AG04450 (cell line): ENCODE results near the gene ZNF76. TPM values are rescaled to one million over a fixed set of nuclear protein-coding genes. Genes with fewer than 3 reads are reported as not detected.

ENCODE experiments used
- CTCF ChIA-PET: fragments of 300-600, 350-600 bp; formaldehyde crosslinking; extraction: SDS; loops from one replicate; lab custom pipeline; 2022; ENCODE audit warnings: antibody characterized with exemption, inconsistent platforms; lab: Charles Lee
- POLR2A ChIA-PET: fragments of 350-600 bp; formaldehyde crosslinking; extraction: SDS; loops from one replicate; lab custom pipeline; 2021; ENCODE audit warnings: antibody characterized with exemption, inconsistent platforms; lab: Yijun Ruan, JAX
- DNase-seq: peaks from one replicate; pipeline ENCODE4 v3.0.0-alpha.2; 2011; ENCODE audit warnings: low read depth, low spot score
- H3K27ac ChIP-seq: one replicate; pipeline ENCODE4 v1.5.1; 2012; ENCODE audit warnings: low read depth, low read length, control low read depth
- H3K27me3 ChIP-seq: one replicate; pipeline ENCODE4 v1.6.0; 2012; ENCODE audit warnings: low read length; ENCODE audit not compliant: control insufficient read depth, insufficient read depth
- H3K4me3 ChIP-seq: 2 replicates; pipeline ENCODE4 v1.5.1; 2011; ENCODE audit warnings: mild to moderate bottlenecking, low read depth, low read length, control low read depth
- H3K9me3 ChIP-seq: 2 replicates; pipeline ENCODE4 v1.5.1; 2012; ENCODE audit warnings: low read length; ENCODE audit not compliant: control insufficient read depth, insufficient read depth
- CTCF ChIP-seq: IDR thresholded peaks from 2 replicates; pipeline ENCODE4 v1.5.1; 2011; ENCODE audit warnings: low read depth, low read length, control low read depth, inconsistent platforms
- polyA minus RNA-seq: library from RNA; depleted of rRNA, polyadenylated mRNA; stranded (reverse); fragments of >200 nt; gene quantifications from 2 replicates; pipeline ENCODE4 v1.2.3, GENCODE V29; 2011; rRNA and poly(A)+ RNA removed
- polyA plus RNA-seq: library from polyadenylated mRNA; depleted of rRNA; stranded (reverse); fragments of >200 nt; gene quantifications from 2 replicates; pipeline ENCODE4 v1.2.3, GENCODE V29; 2011; rRNA removed

The ZNF76 gene
- polyA plus RNA-seq (10.2 and 14.3 TPM in 2 replicates), polyA minus RNA-seq (19.0 and 25.8 TPM in 2 replicates)

- no peak for TF ChIP-seq CTCF
- POLR2A ChIA-PET = interaction anchor here (0.6 to 1.7 kb wide), 15 partner anchors 9 to 1031 kb away, joined by 3 to 12 read pairs (median 3); partner anchors contain the start of gene RPL10A
- H3K27me3 ChIP-seq = no peaks in the 10 kb centered on the region
- CTCF ChIA-PET = interaction anchor here (0.8 to 5.6 kb wide), 4 partner anchors 18 to 208 kb away, joined by 3 to 48 read pairs (median 4); partner anchors contain the start of gene RPL10A
- peak within 1 kb of the TSS; percentile 97 for H3K4me3 ChIP-seq
- peak within 1 kb of the TSS; percentile 92 for H3K27ac ChIP-seq
- peak; percentile 91 for DNase-seq
- H3K9me3 ChIP-seq = no peaks in the 10 kb centered on the region
These were observed at the start of gene ZNF76 for GRCh38 chr6:35259194-35259947. TSS of gene ZNF76 (plus strand) at chr6:35259735. CDS start at chr6:35281152, 21,417 bp downstream.

- peak overlapping the region; percentile 65 for H3K4me3 ChIP-seq
- CTCF ChIA-PET = no interaction called here
- no peaks in the 10 kb centered on the region; the same call in 1 of the 2 replicates for H3K9me3 ChIP-seq
- H3K27me3 ChIP-seq = peaks cover 21% of the 10 kb centered on the region
- no peak for DNase-seq
- H3K27ac ChIP-seq = no peak overlapping the region
- POLR2A ChIA-PET = interaction anchor here (0.6 kb wide), 1 partner anchor 236 kb away, joined by 3 read pairs; no protein-coding TSS in a partner anchor
- no peak for TF ChIP-seq CTCF
These were observed 46.2 kb upstream of the ZNF76 start for GRCh38 chr6:35213298-35213791.

GRCh38 chr6:35213824-35214756 is 45.4 kb upstream of the ZNF76 start, which contains the start of gene SCUBE3:
TSS of gene SCUBE3 (plus strand) at chr6:35213956. CDS start at chr6:35214419, 463 bp downstream.
- no peak for TF ChIP-seq CTCF
- POLR2A ChIA-PET = interaction anchor here (0.6 to 1.4 kb wide), 2 partner anchors 74 to 235 kb away, joined by 3 to 4 read pairs; no protein-coding TSS in a partner anchor
- Histone ChIP-seq H3K9me3 (no peaks in the 10 kb centered on the region; the same call in 1 of the 2 replicates), H3K27me3 (peaks cover 19% of the 10 kb centered on the region), H3K4me3 (peak within 1 kb of the TSS; percentile 65), H3K27ac (no peak within 1 kb of the TSS)
- CTCF ChIA-PET = interaction anchor here (0.5 to 6.3 kb wide), 4 partner anchors 9 to 232 kb away, joined by 3 to 39 read pairs (median 4); no protein-coding TSS in a partner anchor
- DNase-seq = no peak

GRCh38 chr6:35214869-35215664 is 44.5 kb upstream of the ZNF76 start:
- POLR2A ChIA-PET = interaction anchor here (0.9 to 1.4 kb wide), 2 partner anchors 69 to 73 kb away, joined by 4 read pairs; no protein-coding TSS in a partner anchor
- Histone ChIP-seq H3K27ac (peak overlapping the region; percentile 21), H3K4me3 (peak overlapping the region; percentile 65), H3K9me3 (no peaks in the 10 kb centered on the region; the same call in 1 of the 2 replicates), H3K27me3 (peaks cover 14% of the 10 kb centered on the region)
- DNase-seq = no peak
- TF ChIP-seq CTCF = no peak
- CTCF ChIA-PET = interaction anchor here (0.5 to 6.3 kb wide), 8 partner anchors 10 to 233 kb away, joined by 3 to 39 read pairs (median 3); no protein-coding TSS in a partner anchor
